Measurements from ENCODE around the gene TBP. TPM values are rescaled to one million over a fixed set of nuclear protein-coding genes. Genes with fewer than 3 reads are reported as not detected.

Gene TBP
- total and polyA plus RNA-seq, 2 donors from 2014 or later (not counting 2 experiments from before 2014, with no cell fraction given): 13.2 to 17.4 TPM

Other genes starting within 250 kb of the TBP start
- gene FAM120B, start 247.6 kb upstream of the TBP start, total RNA-seq: 21.6 and 21.7 TPM in 2 replicates
- gene FAM120B, start 247.6 kb upstream of the TBP start, polyA plus RNA-seq: 11.8 and 12.4 TPM in 2 replicates
- 267 and 268 TPM in 2 replicates for gene PSMB1, start 1.1 kb upstream of the TBP start, total RNA-seq
- gene PSMB1, start 1.1 kb upstream of the TBP start, polyA plus RNA-seq: 347 and 363 TPM in 2 replicates
- 75.1 and 78.4 TPM in 2 replicates for gene PDCD2, start 30.3 kb downstream of the TBP start, total RNA-seq
- gene PDCD2, start 30.3 kb downstream of the TBP start, polyA plus RNA-seq: 83.6 and 89.1 TPM in 2 replicates